ENCODE measurements around the gene TMPRSS9.

GRCh38 chr19:2381148-2381820 lies 21.2 kb downstream of the TMPRSS9 start:
- TF ChIP-seq CTCF (conservative IDR thresholded peaks at IDR 0.05; ENCODE audit: low read depth, low read length), result no peak
- TF ChIP-seq EZH2 (IDR thresholded peaks at IDR 0.05; ENCODE audit: borderline replicate concordance, low read depth, low read length, poor library complexity, severe bottlenecking), result no peak
